NCI-H345 treated with DMSO at 0.1 percent for 48 hours (cell line): ENCODE measurements around the gene ABCB9.
A peak's percentile ranks its signal among the peaks of the same experiment; 100 is the strongest.
"Not testable (repeated sequence)": the region's sequence is repeated elsewhere in the genome, so short reads cannot be mapped to it uniquely, and the experiment has no call there.

ENCODE experiments used
- DNase-seq: peaks from one replicate; lab custom pipeline; 2025; ENCODE audit not compliant: unreplicated experiment; lab: John Stamatoyannopoulos, UW

The ABCB9 gene

GRCh38 chr12:122941351-122941750, 24.9 kb downstream of the ABCB9 start:
- DNase-seq = not testable (repeated sequence)

DNA sequence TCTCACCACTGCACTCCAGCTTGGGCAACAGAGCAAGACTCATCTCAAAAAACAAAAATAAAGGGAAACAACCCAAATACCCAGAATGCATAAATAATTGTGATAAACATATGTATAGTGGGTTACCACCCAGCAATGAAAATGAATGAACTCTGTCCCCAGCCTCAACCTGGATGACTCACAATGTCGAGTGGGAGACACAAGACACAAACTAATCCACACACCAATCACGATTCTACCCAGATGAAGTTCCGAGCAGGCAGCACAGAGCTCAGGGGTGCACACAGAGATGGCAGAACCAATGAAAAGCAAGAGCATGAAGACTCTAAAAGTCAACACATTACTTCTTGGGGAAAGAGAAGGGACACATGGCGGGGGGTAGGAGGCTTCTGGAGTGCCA, 27.1 kb downstream of the ABCB9 start:
- no peak for DNase-seq

GRCh38 chr12:122937622-122938091, 28.6 kb downstream of the ABCB9 start:
- no peak for DNase-seq

DNA sequence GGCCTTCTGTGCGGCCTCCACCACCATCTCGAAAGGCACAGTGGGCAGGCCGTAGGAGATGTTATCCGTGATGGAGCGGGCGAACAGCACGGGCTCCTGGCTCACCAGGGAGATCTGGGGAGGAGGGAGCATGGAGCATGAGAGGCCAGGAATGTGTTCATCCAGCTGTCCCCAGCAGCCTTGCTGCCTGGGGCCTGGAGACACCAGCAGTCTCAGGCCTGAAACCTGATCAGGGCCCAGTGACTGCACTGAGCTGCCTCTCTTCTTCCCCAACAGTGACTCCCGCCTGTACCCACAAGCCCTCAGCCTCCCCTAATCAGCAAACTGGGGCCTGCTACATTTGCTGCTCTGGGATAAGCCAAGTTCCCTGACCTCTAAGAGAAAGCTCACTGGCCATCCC, 30.9 kb downstream of the ABCB9 start:
- DNase-seq = no peak

DNA sequence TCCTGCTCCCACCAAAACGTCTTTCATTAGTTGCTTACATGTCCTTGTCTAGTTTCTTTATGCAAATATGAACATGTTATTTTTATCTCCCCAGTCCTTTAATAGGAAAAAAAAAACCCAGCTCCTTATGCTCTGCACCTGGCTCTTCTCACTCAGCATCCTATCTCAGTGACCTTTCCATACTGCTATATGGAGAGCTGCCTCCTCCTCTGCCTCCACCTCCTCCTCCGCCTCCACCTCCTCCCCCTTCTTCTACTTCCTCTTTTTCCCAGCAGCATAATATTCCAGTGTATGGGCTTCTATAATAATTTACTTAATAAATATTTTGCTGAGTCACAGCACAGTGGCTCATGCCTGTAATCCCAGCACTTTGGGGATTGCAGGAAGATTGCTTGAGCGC, 31.5 kb downstream of the ABCB9 start:
- no peak for DNase-seq

DNA sequence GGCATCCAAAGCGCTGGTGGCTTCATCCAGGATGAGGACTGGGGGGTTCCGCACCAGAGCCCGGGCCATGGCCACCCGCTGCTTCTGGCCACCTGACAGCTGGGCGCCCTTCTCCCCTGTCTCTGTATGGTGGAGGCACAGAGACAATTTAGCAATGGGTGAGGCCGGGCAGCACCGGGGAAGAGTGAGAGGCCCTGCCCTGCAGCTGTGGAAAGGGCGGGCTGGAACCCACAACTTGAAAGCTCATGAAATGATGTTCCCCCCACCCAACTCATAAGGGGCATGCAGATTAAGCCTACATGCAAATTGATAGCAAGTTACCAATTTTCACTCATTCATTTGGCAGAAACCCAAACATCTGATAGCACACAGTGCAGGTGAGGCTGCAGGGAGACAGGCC, 34.1 kb downstream of the ABCB9 start:
- DNase-seq = no peak

DNA sequence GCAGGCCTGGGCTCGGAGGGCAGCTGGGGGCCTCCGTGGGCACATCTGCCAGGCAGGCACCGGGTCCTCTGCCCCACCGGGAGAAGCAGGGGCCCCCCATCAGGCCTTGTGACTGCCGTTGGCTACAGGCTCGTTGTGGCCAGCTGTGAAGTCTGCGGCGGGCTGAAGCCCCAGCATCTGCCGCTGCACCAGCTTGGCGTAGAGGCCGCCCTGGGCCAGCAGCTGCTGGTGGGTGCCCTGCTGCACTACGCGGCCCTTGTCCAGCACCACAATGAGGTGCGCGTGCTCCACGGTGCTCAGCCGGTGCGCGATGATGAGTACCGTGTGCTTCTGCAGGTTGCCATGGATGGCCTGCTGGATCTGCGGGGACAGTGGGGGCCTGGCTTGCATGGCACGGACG, 36.5 kb downstream of the ABCB9 start:
- DNase-seq = no peak

DNA sequence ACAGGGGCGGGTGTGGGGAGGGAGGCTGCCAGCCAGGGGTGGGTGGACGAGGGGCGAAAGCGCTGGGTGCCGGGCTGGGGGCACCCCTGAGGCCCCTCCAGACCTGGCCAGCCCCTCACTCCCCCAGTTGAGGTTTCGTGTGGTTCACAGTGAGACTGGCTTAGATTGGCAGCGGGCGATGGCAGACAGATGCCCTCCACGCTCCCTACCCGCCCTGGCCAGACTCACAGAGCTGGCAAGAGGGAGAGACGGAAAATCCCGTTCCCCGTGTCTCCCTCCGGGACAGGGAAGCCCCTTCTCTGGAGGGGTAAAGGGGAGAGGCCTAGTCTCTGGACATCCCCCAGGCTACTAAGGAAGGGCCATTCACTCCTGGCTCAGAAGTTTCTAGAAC, 37.1 kb downstream of the ABCB9 start:
- no peak for DNase-seq

GRCh38 chr12:122928404-122929147, 37.7 kb downstream of the ABCB9 start:
- no peak for DNase-seq

DNA sequence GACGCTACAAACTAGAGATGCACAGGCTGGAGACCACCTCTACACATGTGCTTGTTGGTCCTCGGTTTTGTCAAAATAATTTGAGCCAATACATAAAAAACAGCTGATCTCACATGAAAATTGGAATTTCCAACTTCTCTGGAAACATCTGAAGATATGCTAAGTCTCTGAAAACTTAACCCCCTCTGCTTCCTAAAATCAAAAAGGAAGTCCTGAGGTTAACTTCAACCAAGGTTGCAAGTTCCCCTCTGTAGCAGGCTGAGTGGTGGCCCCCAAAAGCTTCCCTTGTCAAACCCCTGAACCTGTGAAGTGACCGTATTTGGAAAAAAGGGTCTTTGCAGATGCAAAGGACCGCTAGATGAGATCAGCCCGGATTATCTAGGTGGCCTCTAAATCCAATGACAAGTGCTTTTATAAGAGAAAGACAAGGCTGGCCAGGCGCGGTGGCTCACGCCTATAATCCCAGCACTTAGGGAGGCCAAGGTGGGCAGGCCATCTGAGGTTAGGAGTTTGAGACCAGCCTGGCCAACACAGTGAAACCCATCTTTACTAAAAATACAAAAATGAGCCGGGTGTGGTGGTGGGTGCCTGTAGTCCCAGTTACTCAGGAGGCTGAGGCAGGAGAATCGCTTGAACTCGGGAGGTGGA, 38.4 kb downstream of the ABCB9 start:
- DNase-seq = no peak

GRCh38 chr12:122921917-122922316, 44.3 kb downstream of the ABCB9 start:
- DNase-seq = no peak

- DNase-seq = no peak
Observed at GRCh38 chr12:122920687-122921086, 45.6 kb downstream of the ABCB9 start.

DNA sequence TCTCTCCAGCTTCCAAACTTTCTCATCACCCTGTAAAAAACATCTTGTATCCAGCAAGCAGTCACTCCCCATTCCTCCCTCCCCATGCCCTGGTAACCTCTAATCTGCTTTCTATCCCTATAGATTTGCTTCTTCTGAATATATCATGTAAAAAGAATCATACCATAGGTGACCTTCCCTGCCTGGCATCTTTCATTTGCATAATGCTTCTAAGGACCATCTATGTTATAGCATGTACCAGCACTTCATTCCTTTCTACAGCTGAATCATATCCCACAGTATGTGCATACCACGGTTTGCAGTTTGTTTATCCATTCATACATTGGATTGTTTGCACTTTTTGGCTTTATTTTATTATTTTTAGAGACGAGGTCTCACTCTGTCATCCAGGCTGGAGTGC, 47.4 kb downstream of the ABCB9 start:
- DNase-seq = no peak

- DNase-seq = no peak
Observed at GRCh38 chr12:122917507-122918121, 48.6 kb downstream of the ABCB9 start.

DNA sequence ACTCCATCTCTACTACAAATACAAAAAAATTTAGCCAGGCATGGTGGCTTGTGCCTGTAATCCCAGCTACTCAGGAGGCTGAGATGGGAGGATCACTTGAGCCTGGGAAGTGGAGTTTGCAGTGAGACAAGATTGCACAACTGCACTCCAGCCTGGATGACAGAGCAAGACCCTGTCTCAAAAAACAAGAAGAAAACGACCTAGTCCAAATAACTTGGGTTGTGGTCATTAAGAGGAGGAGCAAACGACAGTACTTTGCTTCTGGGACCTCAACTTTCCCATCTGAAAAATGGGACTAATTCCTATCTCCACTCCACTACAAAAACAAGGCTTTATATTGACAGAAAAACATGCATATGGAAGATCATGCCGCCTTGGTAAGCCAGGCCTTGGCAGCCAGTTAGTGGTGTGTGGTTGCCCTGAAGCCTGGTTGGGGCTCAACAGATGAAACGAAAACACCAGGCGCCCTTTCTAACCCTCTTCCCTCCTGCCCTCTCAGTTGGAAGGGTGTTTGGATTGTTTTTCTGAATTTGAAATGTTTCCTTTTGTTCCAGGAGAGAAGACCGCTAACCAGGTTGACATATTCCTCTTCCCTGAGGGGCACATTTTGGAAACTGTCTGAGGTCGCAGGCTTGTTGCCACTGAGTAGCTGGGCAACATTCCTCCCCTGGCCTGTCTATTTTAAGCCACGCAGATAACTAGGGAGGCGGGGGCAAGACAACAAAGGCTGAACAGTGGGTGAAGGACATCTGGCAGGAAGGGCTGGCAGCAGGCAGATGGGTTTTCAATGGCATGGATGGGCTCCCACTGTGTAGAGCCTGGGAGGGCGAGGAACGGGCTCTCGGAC, 56.6 kb downstream of the ABCB9 start:
- DNase-seq = peak; percentile 89

DNA sequence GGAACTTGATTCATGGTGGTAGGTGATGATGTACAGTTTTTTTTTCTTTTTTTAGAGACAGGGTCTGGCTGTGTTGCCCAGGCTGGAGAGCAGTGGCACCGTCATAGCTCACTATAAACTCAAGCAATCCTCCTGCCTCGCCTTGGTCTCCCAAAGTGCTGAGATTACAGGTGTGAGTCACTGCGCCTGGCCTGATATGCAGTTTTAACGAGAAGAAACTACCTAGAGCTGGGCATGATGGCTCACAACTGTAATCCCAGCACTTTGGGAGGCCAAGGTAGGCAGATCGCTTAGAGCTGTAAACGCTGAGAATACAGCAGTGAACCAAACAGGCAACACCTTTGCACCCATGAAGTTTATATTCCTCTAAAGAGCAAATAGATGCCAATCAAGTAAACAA, 57.3 kb downstream of the ABCB9 start:
- no peak for DNase-seq

DNA sequence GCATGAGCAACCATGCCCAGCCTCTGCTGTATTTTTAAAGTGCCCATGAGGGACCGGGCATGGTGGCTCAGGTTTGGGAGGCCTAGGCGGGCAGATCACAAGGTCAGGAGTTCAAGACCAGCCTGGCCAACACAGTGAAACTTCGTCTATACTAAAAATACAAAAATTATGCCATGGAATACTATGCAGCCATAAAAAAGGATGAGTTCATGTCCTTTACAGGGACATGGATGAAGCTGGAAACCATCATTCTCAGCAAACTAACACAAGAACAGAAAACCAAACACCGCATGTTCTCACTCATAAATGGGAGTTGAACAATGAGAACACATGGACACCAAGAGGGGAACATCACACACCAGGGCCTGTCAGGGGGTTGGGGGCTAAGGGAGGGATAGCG, 61.0 kb downstream of the ABCB9 start:
- DNase-seq = not testable (repeated sequence)

DNA sequence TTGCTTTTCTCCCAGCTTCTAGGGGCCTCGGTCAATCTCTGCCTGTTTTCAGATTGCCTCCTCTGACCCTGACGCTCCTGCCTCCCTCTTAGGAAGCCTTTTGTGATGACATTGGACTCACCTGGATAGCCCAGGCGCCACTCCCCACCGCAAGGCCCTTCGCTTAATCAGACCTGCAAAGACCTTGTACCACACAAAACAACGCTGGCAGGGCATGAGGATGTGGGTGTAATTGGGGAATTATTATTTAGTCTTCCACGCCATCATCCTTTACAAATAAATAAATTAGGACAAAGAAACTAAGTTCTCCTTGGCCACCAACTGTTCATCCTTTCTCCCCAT, 62.6 kb downstream of the ABCB9 start:
- DNase-seq = no peak

- no peak for DNase-seq
Observed at GRCh38 chr12:122902854-122903692, 63.2 kb downstream of the ABCB9 start.

GRCh38 chr12:122899887-122900286, 66.4 kb downstream of the ABCB9 start:
- DNase-seq = no peak

- no peak for DNase-seq
Observed at GRCh38 chr12:122896662-122897061, 69.6 kb downstream of the ABCB9 start.
